Cardiac fibroblast (primary cell): ENCODE data around the gene MYMK.
A peak's percentile ranks its signal among the peaks of the same experiment; 100 is the strongest.

ENCODE experiments used
- DNase-seq, 2 donors: peaks; one replicate each; pipeline versions ENCODE4 v3.0.0 to v3.0.0-alpha.2; 2010; ENCODE audit warnings: low read depth in 2 of 2
- H3K4me3 ChIP-seq, 2 donors: replicated peaks in 1 of 2; 1 replicate in 1 of 2; 2 replicates in 1 of 2; pipeline ENCODE4 v1.5.1; 2011; ENCODE audit warnings: low read depth in 2 of 2, low read length in 2 of 2, mild to moderate bottlenecking in 2 of 2, moderate library complexity in 1 of 2
- CTCF ChIP-seq: IDR thresholded peaks from one replicate; pipeline ENCODE4 v1.5.1; 2011; ENCODE audit warnings: low read depth, mild to moderate bottlenecking, low read length, inconsistent platforms

MYMK gene

GRCh38 chr9:133547116-133547515, 22.4 kb upstream of the MYMK start:
- DNase-seq, result no peak
- H3K4me3 ChIP-seq, result no peak overlapping the region
- TF ChIP-seq CTCF, result no peak

- DNase-seq, result no peak
- no peak overlapping the region for H3K4me3 ChIP-seq
- TF ChIP-seq CTCF, result no peak
These were observed 21.5 kb upstream of the MYMK start for GRCh38 chr9:133546287-133546680.

DNA sequence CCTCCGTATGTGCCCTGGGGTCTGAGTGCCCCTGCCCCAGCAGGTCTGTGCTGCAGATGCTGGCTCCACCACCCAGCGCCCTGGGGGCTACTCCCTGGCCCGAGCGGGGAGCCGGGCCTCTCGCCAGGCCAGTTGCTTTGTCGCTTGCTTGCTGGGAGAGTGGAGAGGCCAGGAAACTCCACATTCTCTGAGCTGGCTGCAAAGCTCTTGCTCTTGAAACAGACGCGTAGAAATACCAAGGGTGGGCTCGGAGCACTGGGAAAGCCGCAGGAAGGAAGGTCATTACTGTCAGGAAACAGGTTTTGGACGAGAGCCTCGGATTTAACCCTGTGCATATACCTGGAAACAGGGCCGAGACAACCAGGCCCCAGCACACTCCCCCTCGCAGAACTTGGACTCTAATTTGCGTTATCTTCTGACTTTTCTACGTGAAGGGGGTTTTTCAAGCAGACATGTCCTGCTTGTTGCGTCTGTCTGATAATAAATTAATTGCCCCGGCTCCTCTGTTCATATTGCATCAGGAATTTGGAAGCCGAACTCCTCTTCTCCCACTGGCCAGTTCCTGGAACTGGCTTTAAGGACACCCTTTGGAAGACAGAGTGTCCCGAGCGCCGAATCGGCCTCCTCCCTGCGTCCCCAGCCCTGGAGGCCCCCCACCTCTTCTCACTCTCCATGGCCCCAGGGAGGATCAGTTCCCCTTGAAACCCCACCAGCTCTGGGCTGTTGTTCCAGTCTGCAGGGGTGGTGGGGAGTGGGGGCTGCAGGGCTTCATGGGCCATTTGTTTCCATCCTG, 20.9 kb upstream of the MYMK start:
- no peak for TF ChIP-seq CTCF
- no peak overlapping the region for H3K4me3 ChIP-seq
- peak in 1 of 2 donors; percentile 47 for DNase-seq

DNA sequence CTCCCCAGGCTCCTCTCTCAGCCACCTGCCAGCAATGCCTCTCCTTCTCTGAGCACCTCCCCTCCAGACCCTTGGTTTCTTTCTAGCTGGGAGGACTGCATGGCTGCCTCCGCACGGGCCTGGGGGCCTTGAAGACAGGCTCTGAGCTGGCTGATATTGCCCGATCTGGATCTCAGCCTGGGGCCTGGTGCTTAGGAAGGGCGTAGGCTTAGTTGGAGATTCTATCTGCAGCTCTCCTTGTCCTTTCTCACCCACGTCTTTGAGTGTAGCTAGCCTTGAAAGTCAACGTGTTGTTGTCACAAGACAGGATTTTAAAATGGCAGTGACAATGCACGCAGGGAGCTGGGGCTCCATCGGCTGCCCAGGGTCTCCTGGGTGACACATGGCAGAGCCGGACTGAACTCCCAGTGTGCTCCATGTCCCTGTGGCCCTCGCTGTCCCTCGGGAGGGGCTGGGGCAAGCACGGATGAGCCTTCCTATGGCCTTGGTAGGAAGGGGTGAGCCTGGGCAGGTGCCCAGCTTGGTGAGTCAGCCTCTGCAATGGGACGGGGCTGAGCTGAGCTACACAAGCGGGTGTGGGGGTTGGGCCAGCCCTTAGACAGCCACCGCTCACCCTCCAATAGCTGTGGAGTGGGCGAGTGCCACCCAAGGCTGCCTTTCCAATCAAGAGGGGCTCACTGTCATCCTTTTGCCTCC, 19.2 kb upstream of the MYMK start:
- no peak for DNase-seq
- no peak overlapping the region for H3K4me3 ChIP-seq
- no peak for TF ChIP-seq CTCF

DNA sequence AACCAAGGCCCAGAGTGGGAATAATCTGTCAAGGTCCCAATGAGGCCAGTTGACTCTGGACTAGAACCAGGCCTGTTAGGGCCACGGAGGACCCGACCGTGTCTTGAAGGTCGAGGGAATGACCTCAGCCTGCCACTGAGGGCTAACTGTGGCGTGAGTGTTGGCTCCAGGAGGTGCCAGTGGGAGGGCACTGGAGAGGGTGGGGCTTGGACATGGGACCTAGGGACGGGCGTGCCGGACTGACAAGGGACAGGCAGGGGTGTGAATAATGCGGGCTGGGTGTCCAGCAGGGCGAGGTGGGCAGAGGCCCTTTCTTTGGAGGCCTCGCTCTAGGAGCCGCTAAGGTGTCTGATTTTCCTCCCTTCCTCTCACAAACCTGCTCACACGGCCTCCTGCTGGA, 17.2 kb upstream of the MYMK start:
- no peak for DNase-seq
- TF ChIP-seq CTCF, result no peak
- H3K4me3 ChIP-seq, result no peak overlapping the region

DNA sequence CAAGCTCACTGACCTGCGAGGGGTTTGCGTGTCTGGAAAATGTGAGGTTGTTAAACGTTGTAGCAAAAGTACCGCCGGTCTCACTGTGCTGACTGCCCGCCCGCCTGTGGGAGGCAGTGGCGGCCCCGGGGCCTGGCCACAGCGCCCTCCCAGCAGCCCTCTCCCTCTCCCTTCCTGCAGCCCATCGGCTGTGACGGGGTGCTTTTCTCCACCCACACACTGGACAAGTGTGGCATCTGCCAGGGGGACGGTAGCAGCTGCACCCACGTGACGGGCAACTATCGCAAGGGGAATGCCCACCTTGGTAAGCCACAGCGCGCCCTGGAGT, 15.9 kb upstream of the MYMK start:
- DNase-seq, result no peak
- H3K4me3 ChIP-seq, result no peak overlapping the region
- TF ChIP-seq CTCF, result no peak
